Activated T-helper 1 cell treated with anti-CD3 and anti-CD28 coated beads, Interleukin-2, amount 50 U/mL, for 16 hours (primary cell): ENCODE measurements around the gene OSBPL7.

Experiments used
- DNase-seq, 2 donors: peaks; one replicate each; pipeline ENCODE4 v3.0.0-alpha.2; 2020; ENCODE audit warnings: low read depth in 1 of 2, low spot score in 1 of 2

The OSBPL7 gene

GRCh38 chr17:47829870-47830269 lies 8.3 kb upstream of the OSBPL7 start:
- DNase-seq, result peak in 1 of 2 donors; percentile 29

DNA sequence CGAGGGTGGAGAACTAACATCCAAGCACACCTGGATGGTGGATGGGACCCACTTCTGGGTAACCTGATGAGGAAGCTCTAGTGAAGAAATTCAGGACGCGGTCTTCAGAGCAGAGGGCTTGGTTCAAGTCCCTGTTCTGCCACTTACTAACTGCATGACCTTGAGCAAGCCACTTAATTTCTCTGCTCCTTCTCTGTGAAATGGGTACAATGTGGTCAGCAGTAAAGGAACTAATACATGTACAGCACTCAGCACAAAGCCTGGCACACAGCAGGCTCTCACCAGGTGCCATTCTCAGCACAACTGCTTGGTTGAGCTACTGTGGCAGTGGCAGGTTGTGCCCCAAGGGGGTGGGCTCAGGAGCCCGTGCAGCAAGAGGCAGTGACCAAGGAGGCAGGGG lies 1.9 kb upstream of the OSBPL7 start:
- DNase-seq, result no peak

- DNase-seq, result no peak
Observed at GRCh38 chr17:47822785-47823184, 1.2 kb upstream of the OSBPL7 start.

DNA sequence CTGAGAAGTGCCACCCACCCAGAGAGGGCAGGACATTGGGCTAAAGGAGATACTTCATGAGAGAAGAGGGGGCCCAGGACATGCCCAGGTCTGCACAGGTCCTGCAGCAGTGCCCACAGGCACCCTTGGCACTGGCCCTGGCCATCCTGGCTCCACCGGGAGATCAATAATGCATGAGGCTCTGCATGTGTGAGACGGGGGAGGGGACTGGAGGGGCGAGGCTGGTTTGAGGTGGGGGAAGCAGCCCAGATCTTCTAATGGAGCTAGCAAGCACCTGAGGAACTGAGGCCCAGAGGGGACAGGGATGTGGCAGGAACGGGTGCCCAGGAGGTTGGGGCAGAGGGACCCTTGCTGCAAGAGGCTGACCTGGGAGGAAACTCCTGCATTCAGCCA lies 567 bp downstream of the OSBPL7 start:
- no peak for DNase-seq

DNA sequence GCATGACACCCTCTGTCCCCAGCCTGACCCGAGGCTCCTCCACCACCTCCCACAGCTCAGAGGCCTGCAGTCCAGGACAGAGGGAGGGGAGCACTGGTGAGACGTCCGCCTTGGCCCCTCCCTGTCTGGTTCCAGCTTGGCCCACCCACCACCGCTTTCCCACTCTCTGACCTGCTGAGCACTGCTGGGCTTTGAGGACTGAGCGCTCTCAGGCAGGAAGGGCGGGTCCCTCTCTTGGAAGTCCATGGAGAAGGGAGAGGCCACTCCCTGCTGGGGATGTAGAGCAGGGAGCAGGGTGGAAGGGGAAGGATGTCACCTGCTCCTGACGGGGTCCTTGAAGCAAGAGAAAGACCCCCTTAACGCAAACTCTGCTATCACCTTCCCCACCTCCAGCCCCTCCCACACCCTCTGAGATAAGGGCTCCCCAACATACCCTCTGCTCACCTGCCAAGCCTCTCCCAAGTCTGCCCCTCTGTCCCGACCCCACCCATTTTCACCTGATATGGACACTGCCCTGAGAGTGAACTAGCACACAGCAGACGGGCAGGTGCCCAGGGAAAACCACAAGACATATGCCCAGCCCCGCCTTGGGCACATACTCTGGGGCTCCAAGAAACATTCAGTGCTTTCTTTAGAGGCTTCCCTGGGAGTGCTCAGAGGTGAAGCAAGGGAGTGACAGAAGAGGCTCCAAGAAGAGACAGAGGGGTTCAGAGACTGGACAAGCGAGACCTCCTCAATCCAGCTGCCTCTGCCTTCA lies 1.4 kb downstream of the OSBPL7 start:
- DNase-seq, result no peak

GRCh38 chr17:47819475-47819874 lies 2.1 kb downstream of the OSBPL7 start:
- no peak for DNase-seq

GRCh38 chr17:47818002-47818695 lies 3.4 kb downstream of the OSBPL7 start:
- DNase-seq, result no peak

DNA sequence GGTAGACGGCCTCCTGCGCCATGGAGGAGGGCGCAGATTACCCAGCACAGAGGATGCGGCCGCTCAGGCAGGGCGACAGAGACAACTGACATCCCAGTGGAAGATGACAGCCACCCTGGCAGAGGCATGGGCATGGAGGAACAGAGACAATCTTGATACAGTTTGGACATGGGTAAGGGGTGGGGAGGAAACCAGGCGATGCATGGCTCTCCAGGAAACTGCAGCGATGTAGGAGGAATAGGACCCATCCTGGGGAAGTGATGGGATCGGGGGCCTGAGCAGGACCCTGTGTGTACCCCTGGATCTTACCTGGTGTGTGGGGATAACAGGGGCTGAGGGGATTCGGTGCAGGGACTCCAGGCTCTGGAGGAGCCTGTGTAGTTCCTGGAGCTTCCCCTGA lies 4.6 kb downstream of the OSBPL7 start:
- DNase-seq, result no peak

- DNase-seq, result no peak
Observed at GRCh38 chr17:47816111-47816735, 5.4 kb downstream of the OSBPL7 start.

DNA sequence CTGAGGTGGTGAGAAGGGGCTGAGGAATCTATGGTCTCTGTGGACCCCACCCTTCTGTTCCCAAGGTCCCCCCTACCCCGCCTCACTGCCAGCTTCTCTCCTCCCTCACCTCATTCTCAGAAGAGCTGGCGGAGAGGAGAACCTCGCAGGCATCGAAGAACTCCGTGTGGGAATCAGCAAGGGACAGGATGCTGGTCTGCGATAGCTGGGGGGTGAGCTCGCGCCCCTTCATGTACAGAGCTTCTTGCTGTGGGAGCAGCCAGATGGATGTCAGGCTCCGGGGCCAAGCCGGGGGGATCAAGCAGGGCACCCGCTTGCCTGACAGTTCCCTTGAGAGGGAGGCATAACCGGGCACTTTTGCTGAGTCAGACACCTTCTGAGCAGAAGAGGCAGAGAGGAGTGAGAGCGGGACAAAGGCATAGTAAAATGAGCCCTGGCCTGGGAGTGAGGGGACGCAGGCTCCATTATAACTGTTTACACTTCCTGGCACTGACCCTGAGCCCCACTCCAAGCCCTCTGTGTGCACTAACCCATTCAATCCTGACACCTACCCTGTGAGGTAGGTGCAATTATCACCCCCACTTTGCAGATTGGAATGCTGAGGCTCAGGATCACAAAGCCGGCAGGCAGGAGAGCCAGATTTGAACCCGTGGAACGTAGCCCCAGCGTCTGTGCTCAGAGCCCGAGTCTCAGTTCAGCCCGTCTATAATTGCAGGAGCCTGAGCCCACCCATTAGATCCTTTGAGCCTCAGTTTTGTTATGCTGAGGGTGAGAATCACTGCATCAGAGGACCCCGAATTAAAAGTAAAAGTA lies 6.3 kb downstream of the OSBPL7 start:
- no peak for DNase-seq

DNA sequence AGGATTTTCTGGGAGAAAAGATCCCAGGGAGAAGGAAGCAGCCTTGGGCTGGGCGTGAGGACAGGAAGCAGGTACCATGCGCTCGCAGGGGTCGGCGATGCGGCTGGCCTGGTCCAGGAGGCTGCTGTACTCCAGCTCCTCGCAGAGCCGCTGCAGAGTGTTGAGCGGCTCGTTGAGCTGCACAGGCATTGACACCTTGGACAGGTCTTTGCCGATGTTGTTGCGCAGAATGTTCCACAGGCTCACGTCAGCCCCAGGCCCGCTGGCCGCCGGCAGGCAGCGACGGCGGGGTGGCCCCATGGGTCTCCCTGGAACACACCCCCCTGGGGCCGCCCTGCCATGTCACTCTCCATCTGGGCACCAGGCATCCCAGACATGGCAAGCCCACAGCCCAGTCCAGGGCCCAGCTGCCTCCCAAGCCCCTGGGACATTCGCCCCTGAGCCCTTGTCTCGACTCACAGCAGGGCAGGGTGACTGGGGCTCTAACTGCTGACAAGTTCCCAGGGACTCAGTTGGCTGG lies 8.0 kb downstream of the OSBPL7 start:
- no peak for DNase-seq

DNA sequence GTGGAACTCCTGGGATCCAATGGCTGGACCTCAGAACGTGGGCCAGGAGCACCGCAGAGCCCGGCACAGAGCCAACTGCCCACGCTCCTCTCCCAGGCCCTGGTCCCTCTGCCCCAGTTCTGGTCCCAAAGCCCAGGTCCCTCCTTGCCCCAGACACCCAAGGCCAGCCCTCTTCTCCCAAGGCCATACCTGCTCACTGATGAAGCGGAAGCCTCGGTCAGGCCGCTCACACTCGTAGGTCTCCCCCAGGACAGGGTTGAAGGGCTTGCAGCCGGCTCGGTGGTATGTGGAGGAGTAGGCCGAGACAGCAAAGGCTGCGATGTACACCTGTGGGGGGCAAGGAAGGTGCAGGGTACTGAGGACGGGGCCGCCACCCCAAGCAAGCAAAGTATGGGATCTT lies 8.5 kb downstream of the OSBPL7 start:
- DNase-seq, result no peak

GRCh38 chr17:47812146-47812920 lies 9.3 kb downstream of the OSBPL7 start:
- no peak for DNase-seq

DNA sequence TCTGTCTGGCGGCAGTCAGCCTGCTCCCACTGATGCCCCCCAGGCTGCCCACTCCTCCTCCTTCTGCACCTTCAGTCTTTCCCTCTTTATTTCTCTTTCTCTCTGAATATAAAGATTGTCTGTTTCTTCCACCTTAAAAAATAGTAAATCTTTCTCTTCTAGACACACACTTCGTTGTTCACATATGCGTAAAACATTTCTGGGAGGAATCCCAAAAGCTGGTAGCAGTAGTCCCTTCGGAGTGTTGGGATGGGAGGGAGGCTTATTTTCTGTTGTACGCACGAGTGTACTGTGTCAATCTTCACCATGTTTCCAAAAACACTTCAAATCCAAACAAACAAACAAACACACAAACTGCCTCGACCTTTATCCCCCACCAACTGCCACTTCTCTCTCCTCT lies 9.9 kb downstream of the OSBPL7 start:
- no peak for DNase-seq

GRCh38 chr17:47810901-47811635 lies 10.5 kb downstream of the OSBPL7 start:
- no peak for DNase-seq

GRCh38 chr17:47810200-47810821 lies 11.3 kb downstream of the OSBPL7 start:
- no peak for DNase-seq

DNA sequence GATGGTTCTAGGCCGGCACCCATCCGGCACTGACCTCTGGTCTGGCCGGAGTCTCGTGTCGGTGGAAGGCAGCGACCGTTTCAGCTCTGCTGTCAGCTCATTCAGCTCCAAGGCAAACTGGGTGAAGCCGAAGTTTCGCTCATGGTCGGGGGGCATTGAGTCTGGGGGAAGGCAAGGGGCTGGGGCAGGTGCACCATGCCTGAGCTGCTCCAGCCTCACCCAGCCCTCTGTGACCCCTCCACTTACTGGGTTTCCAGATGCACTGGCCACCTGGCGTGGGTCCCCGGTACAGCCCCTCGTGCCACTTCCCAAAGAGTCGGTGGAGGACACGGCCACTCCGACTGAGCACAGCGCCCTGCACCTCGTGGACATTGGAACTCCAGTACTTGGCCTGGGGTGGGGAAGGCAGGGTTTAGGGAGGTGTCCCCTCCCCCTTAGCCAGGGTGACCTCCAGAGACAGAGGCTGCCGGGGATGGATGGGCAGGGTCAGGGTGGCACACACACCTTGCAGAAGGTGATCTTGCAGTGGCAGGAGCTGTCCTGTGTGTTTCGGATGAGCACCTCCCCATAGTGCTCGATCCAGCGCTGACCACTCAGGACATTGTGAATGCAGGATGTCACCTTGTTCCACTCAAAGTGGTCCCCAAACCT lies 12.6 kb downstream of the OSBPL7 start:
- no peak for DNase-seq

- DNase-seq, result no peak
Observed at GRCh38 chr17:47808036-47808829, 13.4 kb downstream of the OSBPL7 start.
